CD14-positive monocyte (primary cell): ENCODE data around the gene PRAC1. TPM values are rescaled to one million over a fixed set of nuclear protein-coding genes. Genes with fewer than 3 reads are reported as not detected.

Experiments
- DNase-seq, 3 donors: peaks; one replicate each; pipeline ENCODE4 v3.0.0-alpha.2; 2011 to 2022
- H2AFZ ChIP-seq: 2 replicates; pipeline ENCODE4 v1.6.0; 2012; ENCODE audit warnings: mild to moderate bottlenecking, low read depth, low read length, inconsistent platforms; ENCODE audit not compliant: insufficient read depth, poor library complexity, severe bottlenecking
- H3K27ac ChIP-seq, 2 donors: 1 replicate in 1 of 2; 2 replicates in 1 of 2; pipeline ENCODE4 v1.5.1; 2012 to 2013; ENCODE audit warnings: low read length in 2 of 2, control low read depth in 1 of 2, inconsistent platforms in 1 of 2, low read depth in 1 of 2, mild to moderate bottlenecking in 1 of 2
- H3K27me3 ChIP-seq, 2 donors: one replicate each; pipeline versions ENCODE4 v1.6.0 to v1.6.1; 2011 to 2013; ENCODE audit warnings: low read length in 2 of 2; ENCODE audit not compliant: control insufficient read depth in 2 of 2, insufficient read depth in 2 of 2
- H3K36me3 ChIP-seq, 2 donors: replicated peaks in 1 of 2; 1 replicate in 1 of 2; 2 replicates in 1 of 2; pipeline versions ENCODE4 v1.5.1 to v1.6.1; 2012 to 2013; ENCODE audit warnings: low read length in 2 of 2, control low read depth in 1 of 2, inconsistent platforms in 1 of 2, mild to moderate bottlenecking in 1 of 2; ENCODE audit not compliant: insufficient read depth in 2 of 2, control insufficient read depth in 1 of 2
- H3K4me1 ChIP-seq, 2 donors: 1 replicate in 1 of 2; 2 replicates in 1 of 2; pipeline versions ENCODE4 v1.5.1 to v1.6.1; 2012 to 2013; ENCODE audit warnings: low read length in 2 of 2, control low read depth in 1 of 2, inconsistent platforms in 1 of 2, mild to moderate bottlenecking in 1 of 2, moderate library complexity in 1 of 2; ENCODE audit not compliant: insufficient read depth in 2 of 2, control insufficient read depth in 1 of 2
- H3K4me2 ChIP-seq: replicated peaks from 2 replicates; pipeline ENCODE3; 2012; ENCODE audit warnings: low read length, moderate library complexity, mild to moderate bottlenecking; ENCODE audit not compliant: poor library complexity, severe bottlenecking; ENCODE audit errors: extremely low read depth
- H3K4me3 ChIP-seq, 3 experiments: fragments of 200-600 bp in 1 of 3; sonication (generic) in 1 of 3; replicated peaks in 1 of 3; 1 replicate in 2 of 3; 2 replicates in 1 of 3; pipeline ENCODE4 v1.5.1; 2011 to 2013; ENCODE audit warnings: low read length in 3 of 3, mild to moderate bottlenecking in 3 of 3, control low read depth in 2 of 3, low read depth in 2 of 3, inconsistent platforms in 1 of 3, moderate library complexity in 1 of 3
- H3K79me2 ChIP-seq: 2 replicates; pipeline ENCODE4 v1.6.0; 2012; ENCODE audit warnings: mild to moderate bottlenecking, control low read depth, inconsistent platforms, low read length, moderate library complexity; ENCODE audit not compliant: insufficient read depth
- H3K9ac ChIP-seq: 2 replicates; pipeline ENCODE4 v1.6.0; 2017; ENCODE audit warnings: low read length, mild to moderate bottlenecking; ENCODE audit not compliant: insufficient read depth, poor library complexity, severe bottlenecking
- H3K9me3 ChIP-seq, 2 donors: replicated peaks in 1 of 2; 1 replicate in 1 of 2; 2 replicates in 1 of 2; pipeline versions ENCODE4 v1.5.1 to v1.6.1; 2012 to 2013; ENCODE audit warnings: low read length in 2 of 2, control low read depth in 1 of 2; ENCODE audit not compliant: control insufficient read depth in 1 of 2, insufficient read depth in 1 of 2
- H4K20me1 ChIP-seq: 2 replicates; pipeline ENCODE4 v1.6.0; 2012; ENCODE audit warnings: mild to moderate bottlenecking, low read length, control low read depth, moderate library complexity; ENCODE audit not compliant: insufficient read depth
- H3K27ac Mint-ChIP-seq, 7 donors: one replicate each; pipeline ENCODE4 v1.8.0; 2020; ENCODE audit warnings: mild to moderate bottlenecking in 7 of 7, mixed read lengths in 7 of 7, moderate library complexity in 6 of 7, inconsistent platforms in 2 of 7
- H3K27me3 Mint-ChIP-seq, 3 donors: one replicate each; pipeline ENCODE4 v1.8.0; 2021 to 2022; ENCODE audit warnings: low read depth in 3 of 3, mild to moderate bottlenecking in 3 of 3, mixed read lengths in 3 of 3, moderate library complexity in 3 of 3, inconsistent platforms in 1 of 3
- H3K36me3 Mint-ChIP-seq, 2 donors: one replicate each; pipeline ENCODE4 v1.8.0; 2020; ENCODE audit warnings: mixed read lengths in 2 of 2, inconsistent platforms in 1 of 2, mild to moderate bottlenecking in 1 of 2
- H3K4me1 Mint-ChIP-seq: one replicate; pipeline ENCODE4 v1.8.0; 2020; ENCODE audit warnings: mild to moderate bottlenecking, mixed read lengths
- H3K4me3 Mint-ChIP-seq, 2 donors: one replicate each; pipeline ENCODE4 v1.8.0; 2020; ENCODE audit warnings: mild to moderate bottlenecking in 2 of 2, mixed read lengths in 2 of 2, moderate library complexity in 1 of 2
- H3K9me3 Mint-ChIP-seq, 7 donors: one replicate each; pipeline ENCODE4 v1.8.0; 2020 to 2022; ENCODE audit warnings: mixed read lengths in 7 of 7, mild to moderate bottlenecking in 6 of 7, moderate library complexity in 6 of 7, inconsistent platforms in 2 of 7
- WGBS: methylation state at CpG from one replicate; pipeline ENCODE4 v1.1.5; 2013; ENCODE audit warnings: missing lambda C conversion rate; ENCODE audit not compliant: insufficient coverage; 5-methylcytosine and 5-hydroxymethylcytosine counted together
- intact Hi-C, 2 donors: fragments of 100-400 bp; cut with micrococcal nuclease; formaldehyde crosslinking; loops; one replicate each; pipeline versions ENCODE4 v1.15.0 to v1.15.1; 2023
- polyA plus RNA-seq, 3 donors: library from polyadenylated mRNA; depleted of rRNA in 1 of 3; unstranded in 2 of 3; stranded (reverse) in 1 of 3; fragments of 300-500 nt in 2 of 3; fragments of >200 nt in 1 of 3; fragmentation: Illumina TruSeq in 2 of 3; gene quantifications; 1 replicate in 2 of 3; 2 replicates in 1 of 3; pipeline ENCODE4 v1.2.3, GENCODE V29; 2012 to 2021
- TF ChIP-seq, protein P1 (sequence below): fragments of 200-600 bp; IDR thresholded peaks from one replicate; pipeline ENCODE4 v1.8.0; 2022; ENCODE audit warnings: antibody characterized with exemption, mild to moderate bottlenecking

Gene PRAC1
- polyA plus RNA-seq, 3 donors = not detected

DNA sequence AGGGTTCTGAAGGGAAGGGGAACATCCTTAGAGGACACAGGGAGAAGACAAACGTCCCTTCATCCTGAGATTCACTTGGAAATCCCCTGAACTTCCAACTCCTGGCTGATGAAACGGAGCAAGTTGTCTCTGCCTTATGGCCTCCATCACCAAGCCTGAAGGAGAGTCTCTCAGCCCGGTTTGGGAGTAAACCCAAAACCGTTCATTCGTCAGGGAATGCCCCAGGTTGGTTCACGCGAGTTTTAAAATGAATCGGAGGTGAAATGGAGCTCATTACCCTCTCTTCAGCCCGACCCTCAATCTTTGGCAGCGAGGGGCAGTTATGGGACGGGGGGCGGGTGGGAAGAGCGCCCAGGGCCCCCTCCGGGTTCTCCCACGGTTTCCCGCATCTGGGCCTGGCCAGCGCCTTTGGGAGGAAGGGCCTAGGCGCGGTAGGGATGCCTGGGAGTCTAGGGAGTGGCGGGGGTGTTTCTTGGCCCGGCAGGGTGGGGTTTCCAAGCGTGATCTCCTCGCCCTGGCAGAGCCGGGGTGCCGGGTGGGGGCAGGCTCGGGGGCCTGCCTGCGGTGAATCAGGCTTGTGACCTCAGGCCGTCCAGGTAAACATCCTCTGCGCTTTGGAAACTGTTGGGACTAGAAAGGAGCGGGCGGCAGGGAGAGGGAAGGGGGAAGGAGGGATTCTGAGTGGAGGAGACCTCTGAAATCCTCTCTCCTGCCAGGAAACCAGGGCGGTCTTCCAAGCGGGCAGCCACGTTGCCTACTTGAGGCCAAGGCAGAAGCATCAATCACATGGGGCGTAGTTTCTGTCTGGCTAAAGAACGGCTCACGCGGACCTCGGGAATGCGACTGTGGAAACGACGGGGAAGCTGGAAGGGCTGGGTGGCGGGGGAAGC lies 30.3 kb upstream of the PRAC1 start:
- no peak overlapping the region for H3K27ac Mint-ChIP-seq
- TF ChIP-seq, protein P1, sequence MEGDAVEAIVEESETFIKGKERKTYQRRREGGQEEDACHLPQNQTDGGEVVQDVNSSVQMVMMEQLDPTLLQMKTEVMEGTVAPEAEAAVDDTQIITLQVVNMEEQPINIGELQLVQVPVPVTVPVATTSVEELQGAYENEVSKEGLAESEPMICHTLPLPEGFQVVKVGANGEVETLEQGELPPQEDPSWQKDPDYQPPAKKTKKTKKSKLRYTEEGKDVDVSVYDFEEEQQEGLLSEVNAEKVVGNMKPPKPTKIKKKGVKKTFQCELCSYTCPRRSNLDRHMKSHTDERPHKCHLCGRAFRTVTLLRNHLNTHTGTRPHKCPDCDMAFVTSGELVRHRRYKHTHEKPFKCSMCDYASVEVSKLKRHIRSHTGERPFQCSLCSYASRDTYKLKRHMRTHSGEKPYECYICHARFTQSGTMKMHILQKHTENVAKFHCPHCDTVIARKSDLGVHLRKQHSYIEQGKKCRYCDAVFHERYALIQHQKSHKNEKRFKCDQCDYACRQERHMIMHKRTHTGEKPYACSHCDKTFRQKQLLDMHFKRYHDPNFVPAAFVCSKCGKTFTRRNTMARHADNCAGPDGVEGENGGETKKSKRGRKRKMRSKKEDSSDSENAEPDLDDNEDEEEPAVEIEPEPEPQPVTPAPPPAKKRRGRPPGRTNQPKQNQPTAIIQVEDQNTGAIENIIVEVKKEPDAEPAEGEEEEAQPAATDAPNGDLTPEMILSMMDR = no peak
- H3K9me3 Mint-ChIP-seq = peaks cover 0 to 37% (median 11%) of the 10 kb centered on the region in 7 donors
- H3K79me2 ChIP-seq = no peaks in the 10 kb centered on the region
- peaks cover 43% of the 10 kb centered on the region for H3K4me1 Mint-ChIP-seq
- WGBS = 10% methylated on average over 27 of the region's 43 CpGs
- peaks cover 31 to 34% of the 10 kb centered on the region in 2 donors for H3K4me1 ChIP-seq
- H3K4me3 Mint-ChIP-seq = peak overlapping the region in 1 of 2 donors; percentile 81
- no peak overlapping the region for H3K4me2 ChIP-seq
- no peak overlapping the region for H2AFZ ChIP-seq
- no peaks in the 10 kb centered on the region for H3K36me3 ChIP-seq
- peaks cover 85 to 87% of the 10 kb centered on the region in 2 donors for H3K27me3 ChIP-seq
- H3K36me3 Mint-ChIP-seq = peaks cover 0 to 16% of the 10 kb centered on the region in 2 donors
- H3K4me3 ChIP-seq = no peak overlapping the region
- no peak for DNase-seq
- no peaks in the 10 kb centered on the region for H4K20me1 ChIP-seq
- no peak overlapping the region for H3K9ac ChIP-seq
- peaks cover 85 to 93% (median 90%) of the 10 kb centered on the region in 3 donors for H3K27me3 Mint-ChIP-seq
- peaks cover 0 to 55% of the 10 kb centered on the region in 2 donors for H3K9me3 ChIP-seq
- no peak overlapping the region for H3K27ac ChIP-seq
- intact Hi-C loops = no loop called here

DNA sequence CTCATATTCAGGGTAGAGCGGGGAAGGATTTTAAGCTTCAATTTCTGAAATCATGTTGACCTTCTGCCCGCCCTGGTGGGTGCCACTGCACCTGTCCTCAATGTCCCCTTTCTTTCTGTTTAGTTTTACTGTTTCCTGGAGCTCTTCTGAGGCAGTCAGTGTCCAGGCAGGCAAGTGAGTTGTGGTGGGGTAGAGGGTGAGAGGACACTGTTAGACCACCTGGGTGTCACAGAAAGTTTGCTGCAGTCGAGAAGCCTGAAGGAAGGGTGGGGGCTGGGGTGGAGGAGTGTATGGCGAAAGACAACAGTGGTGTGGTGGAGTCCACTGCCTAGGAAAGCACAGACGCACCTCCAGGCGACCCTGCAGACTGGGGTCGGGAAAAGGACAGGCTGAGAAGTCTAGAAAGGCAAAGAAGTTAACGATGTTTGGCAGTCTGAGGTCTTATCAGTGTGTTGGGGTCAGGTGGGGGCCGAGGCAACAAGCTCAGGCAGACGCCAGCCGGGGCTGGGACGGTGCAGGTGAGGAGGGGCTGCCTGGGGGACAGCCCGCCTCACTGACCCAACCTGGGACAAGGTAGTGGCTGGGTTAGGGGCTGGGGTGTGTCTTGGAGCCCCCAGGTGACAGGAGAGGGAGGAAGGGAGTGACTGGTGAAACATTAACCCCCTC lies 29.5 kb upstream of the PRAC1 start:
- Histone ChIP-seq H3K79me2 (no peaks in the 10 kb centered on the region), H3K4me1 (peaks cover 23 to 27% of the 10 kb centered on the region in 2 donors), H3K27me3 (peaks cover 93 to 95% of the 10 kb centered on the region in 2 donors), H3K27ac (no peak overlapping the region), H3K4me3 (no peak overlapping the region), H3K36me3 (no peaks in the 10 kb centered on the region), H4K20me1 (no peaks in the 10 kb centered on the region), H3K9me3 (peaks cover 0 to 60% of the 10 kb centered on the region in 2 donors), H3K4me2 (no peak overlapping the region), H2AFZ (no peak overlapping the region), H3K9ac (no peak overlapping the region)
- H3K4me1 Mint-ChIP-seq = peaks cover 40% of the 10 kb centered on the region
- peak overlapping the region in 1 of 2 donors; percentile 81 for H3K4me3 Mint-ChIP-seq
- peaks cover 0 to 16% of the 10 kb centered on the region in 2 donors for H3K36me3 Mint-ChIP-seq
- no peak for DNase-seq
- TF ChIP-seq, protein P1 = no peak
- H3K9me3 Mint-ChIP-seq = peaks cover 0 to 43% (median 13%) of the 10 kb centered on the region in 7 donors
- 8% methylated on average over 12 of the region's 13 CpGs for whole genome bisulfite sequencing
- no peak overlapping the region for H3K27ac Mint-ChIP-seq
- intact Hi-C loops = no loop called here
- peaks cover 93 to 96% (median 96%) of the 10 kb centered on the region in 3 donors for H3K27me3 Mint-ChIP-seq
